Chondrocyte (in vitro differentiated cells): ENCODE measurements around the gene PDCD1LG2. TPM values are rescaled to one million over a fixed set of nuclear protein-coding genes. Genes with fewer than 3 reads are reported as not detected.

Experiments
- DNase-seq: peaks from one replicate; pipeline ENCODE4 v3.0.0; 2021; ENCODE audit warnings: mixed read lengths, low spot score
- H3K27ac Mint-ChIP-seq: one replicate; pipeline ENCODE4 v1.8.0; 2021; ENCODE audit warnings: mild to moderate bottlenecking, moderate library complexity, mixed read lengths; ENCODE audit not compliant: unreplicated experiment
- H3K27me3 Mint-ChIP-seq: 2 replicates; pipeline ENCODE4 v1.8.0; 2021; ENCODE audit warnings: low read depth, mixed read lengths
- H3K36me3 Mint-ChIP-seq: 2 replicates; pipeline ENCODE4 v1.8.0; 2021; ENCODE audit warnings: low read depth, mixed read lengths
- H3K4me1 Mint-ChIP-seq: 2 replicates; pipeline ENCODE4 v1.8.0; 2021; ENCODE audit warnings: low read depth, mild to moderate bottlenecking, mixed read lengths
- H3K4me3 Mint-ChIP-seq: one replicate; pipeline ENCODE4 v1.8.0; 2021; ENCODE audit warnings: mild to moderate bottlenecking, moderate library complexity, mixed read lengths; ENCODE audit not compliant: unreplicated experiment
- H3K9me3 Mint-ChIP-seq: 2 replicates; pipeline ENCODE4 v1.8.0; 2021; ENCODE audit warnings: low read depth, mixed read lengths
- CTCF ChIP-seq: fragments of 200-600 bp; sonication (generic); IDR thresholded peaks from 2 replicates; pipeline ENCODE4 v1.5.0; 2021; ENCODE audit warnings: antibody characterized with exemption, mild to moderate bottlenecking, moderate library complexity
- total RNA-seq: library from RNA; stranded (reverse); gene quantifications from 3 replicates; pipeline ENCODE4 v1.2.1, GENCODE V29; 2021

The PDCD1LG2 gene
- total RNA-seq, 1 donor from 2014 or later: 1.1 TPM

GRCh38 chr9:5524090-5524489, 13.8 kb downstream of the PDCD1LG2 start:
- Mint-ChIP-seq H3K27me3 (no peaks in the 10 kb centered on the region), H3K4me3 (no peak overlapping the region), H3K36me3 (no peaks in the 10 kb centered on the region), H3K9me3 (no peaks in the 10 kb centered on the region), H3K4me1 (no peaks in the 10 kb centered on the region), H3K27ac (no peak overlapping the region)
- DNase-seq: no peak
- no peak for TF ChIP-seq CTCF

- Mint-ChIP-seq H3K27ac (no peak overlapping the region), H3K9me3 (no peaks in the 10 kb centered on the region), H3K4me3 (no peak overlapping the region), H3K4me1 (peaks cover 4% of the 10 kb centered on the region), H3K27me3 (no peaks in the 10 kb centered on the region), H3K36me3 (no peaks in the 10 kb centered on the region)
- no peak for DNase-seq
- TF ChIP-seq CTCF: no peak
Measured at GRCh38 chr9:5529683-5530221, 19.4 kb downstream of the PDCD1LG2 start.

- no peaks in the 10 kb centered on the region for H3K36me3 Mint-ChIP-seq
- H3K27me3 Mint-ChIP-seq: no peaks in the 10 kb centered on the region
- H3K4me3 Mint-ChIP-seq: no peak overlapping the region
- no peak for DNase-seq
- no peaks in the 10 kb centered on the region for H3K9me3 Mint-ChIP-seq
- H3K27ac Mint-ChIP-seq: no peak overlapping the region
- no peak for TF ChIP-seq CTCF
- peaks cover 4% of the 10 kb centered on the region for H3K4me1 Mint-ChIP-seq
Measured at GRCh38 chr9:5531101-5531882, 21.0 kb downstream of the PDCD1LG2 start.

GRCh38 chr9:5532306-5532705, 22.0 kb downstream of the PDCD1LG2 start:
- H3K27me3 Mint-ChIP-seq: no peaks in the 10 kb centered on the region

GRCh38 chr9:5532790-5533189, 22.5 kb downstream of the PDCD1LG2 start:
- TF ChIP-seq CTCF: no peak
- no peak for DNase-seq
- H3K9me3 Mint-ChIP-seq: no peaks in the 10 kb centered on the region
- H3K4me1 Mint-ChIP-seq: peaks cover 4% of the 10 kb centered on the region
- no peak overlapping the region for H3K27ac Mint-ChIP-seq
- no peak overlapping the region for H3K4me3 Mint-ChIP-seq
- H3K27me3 Mint-ChIP-seq: no peaks in the 10 kb centered on the region
- no peaks in the 10 kb centered on the region for H3K36me3 Mint-ChIP-seq

More at GRCh38 chr9:5532306-5532705, 22.0 kb downstream of the PDCD1LG2 start:
- no peaks in the 10 kb centered on the region for H3K36me3 Mint-ChIP-seq
- no peak for TF ChIP-seq CTCF
- no peak overlapping the region for H3K27ac Mint-ChIP-seq
- no peak for DNase-seq
- H3K4me1 Mint-ChIP-seq: peaks cover 4% of the 10 kb centered on the region
- H3K9me3 Mint-ChIP-seq: no peaks in the 10 kb centered on the region
- no peak overlapping the region for H3K4me3 Mint-ChIP-seq
